PFSK-1 (cell line): Measurements from ENCODE around the gene MSI2.

ENCODE experiments used
- POLR2AphosphoS5 ChIP-seq: IDR thresholded peaks from 2 replicates; pipeline ENCODE4 v1.6.1; 2012; ENCODE audit warnings: low read depth, mild to moderate bottlenecking, control low read depth, low read length, moderate library complexity
- TF ChIP-seq, protein P1 (sequence below), 2 experiments: IDR thresholded peaks; 2 replicates each; pipeline versions ENCODE4 v1.6.1 to v1.8.0; 2011 to 2012; ENCODE audit warnings: low read depth in 2 of 2, low read length in 2 of 2, control low read depth in 1 of 2, inconsistent platforms in 1 of 2, mild to moderate bottlenecking in 1 of 2, moderate library complexity in 1 of 2; ENCODE audit not compliant: insufficient read depth in 1 of 2

DNA sequence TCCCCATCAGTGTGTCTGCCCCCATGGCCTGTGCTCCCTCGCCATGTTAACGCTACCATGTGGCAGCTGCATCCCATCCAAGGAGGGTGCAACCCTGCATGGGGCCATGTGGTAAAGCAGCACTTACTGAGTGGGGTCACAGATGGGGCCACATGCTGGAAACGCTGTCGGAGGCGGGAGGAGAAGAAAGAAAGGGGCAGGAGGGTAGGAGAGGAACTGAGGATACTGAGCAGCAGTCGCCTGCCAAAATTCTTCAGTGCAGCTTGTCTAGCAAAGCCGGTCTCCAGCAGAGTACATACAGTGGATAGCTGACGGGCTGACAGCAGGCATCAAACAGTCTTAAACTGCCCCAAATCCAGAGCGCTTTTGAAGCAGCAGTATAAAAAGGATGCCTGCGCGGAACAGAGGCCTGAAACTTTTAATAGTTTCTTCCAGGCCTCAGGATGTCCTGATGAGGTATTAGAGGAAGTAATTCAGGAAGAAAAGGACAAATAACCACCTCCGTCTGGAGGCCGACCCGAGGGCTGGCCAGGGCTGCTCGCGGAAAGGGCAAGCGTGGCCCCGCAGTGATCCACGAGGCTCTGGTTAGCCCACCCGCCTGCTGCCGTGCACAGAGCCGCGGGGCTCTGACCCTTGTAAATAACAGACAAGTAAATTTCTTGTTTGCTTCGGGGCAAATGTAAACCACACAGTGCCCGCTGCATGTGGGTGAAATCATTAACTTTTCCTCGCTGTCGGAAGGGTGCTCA is 339.8 kb downstream of the MSI2 start:
- no peak for TF ChIP-seq POLR2AphosphoS5
- TF ChIP-seq, protein P1, sequence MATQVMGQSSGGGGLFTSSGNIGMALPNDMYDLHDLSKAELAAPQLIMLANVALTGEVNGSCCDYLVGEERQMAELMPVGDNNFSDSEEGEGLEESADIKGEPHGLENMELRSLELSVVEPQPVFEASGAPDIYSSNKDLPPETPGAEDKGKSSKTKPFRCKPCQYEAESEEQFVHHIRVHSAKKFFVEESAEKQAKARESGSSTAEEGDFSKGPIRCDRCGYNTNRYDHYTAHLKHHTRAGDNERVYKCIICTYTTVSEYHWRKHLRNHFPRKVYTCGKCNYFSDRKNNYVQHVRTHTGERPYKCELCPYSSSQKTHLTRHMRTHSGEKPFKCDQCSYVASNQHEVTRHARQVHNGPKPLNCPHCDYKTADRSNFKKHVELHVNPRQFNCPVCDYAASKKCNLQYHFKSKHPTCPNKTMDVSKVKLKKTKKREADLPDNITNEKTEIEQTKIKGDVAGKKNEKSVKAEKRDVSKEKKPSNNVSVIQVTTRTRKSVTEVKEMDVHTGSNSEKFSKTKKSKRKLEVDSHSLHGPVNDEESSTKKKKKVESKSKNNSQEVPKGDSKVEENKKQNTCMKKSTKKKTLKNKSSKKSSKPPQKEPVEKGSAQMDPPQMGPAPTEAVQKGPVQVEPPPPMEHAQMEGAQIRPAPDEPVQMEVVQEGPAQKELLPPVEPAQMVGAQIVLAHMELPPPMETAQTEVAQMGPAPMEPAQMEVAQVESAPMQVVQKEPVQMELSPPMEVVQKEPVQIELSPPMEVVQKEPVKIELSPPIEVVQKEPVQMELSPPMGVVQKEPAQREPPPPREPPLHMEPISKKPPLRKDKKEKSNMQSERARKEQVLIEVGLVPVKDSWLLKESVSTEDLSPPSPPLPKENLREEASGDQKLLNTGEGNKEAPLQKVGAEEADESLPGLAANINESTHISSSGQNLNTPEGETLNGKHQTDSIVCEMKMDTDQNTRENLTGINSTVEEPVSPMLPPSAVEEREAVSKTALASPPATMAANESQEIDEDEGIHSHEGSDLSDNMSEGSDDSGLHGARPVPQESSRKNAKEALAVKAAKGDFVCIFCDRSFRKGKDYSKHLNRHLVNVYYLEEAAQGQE (IDR thresholded peaks at IDR 0.05; ENCODE audit: insufficient read depth in 1 of 2, low read depth in 2 of 2, low read length in 2 of 2): no peak
